ENCODE data around the gene HECTD4. TPM values are rescaled to one million over a fixed set of nuclear protein-coding genes. Genes with fewer than 3 reads are reported as not detected.

HECTD4 gene
- total RNA-seq, 1 experiment from 2014 or later, result 30.0 TPM

- Histone ChIP-seq H3K9ac (ENCODE audit: extremely low read depth, insufficient read length, low read length) (no peak overlapping the region), H3K18ac (ENCODE audit: insufficient read length, low read depth, low read length) (no peak overlapping the region)
Measured at GRCh38 chr12:112218150-112218549, 164.1 kb downstream of the HECTD4 start.

More at GRCh38 chr12:112218150-112218549, 164.1 kb downstream of the HECTD4 start:
- Histone ChIP-seq H4K20me1 (ENCODE audit: control insufficient read depth, insufficient read depth, insufficient read length) (no peaks in the 10 kb centered on the region), H2BK120ac (ENCODE audit: low read depth, low read length, poor library complexity, severe bottlenecking) (no peak overlapping the region), H3K56ac (ENCODE audit: insufficient read length, low read depth, low read length) (no peak overlapping the region), H2BK12ac (ENCODE audit: insufficient read length, low read depth, low read length) (no peak overlapping the region), H3K4ac (ENCODE audit: low read depth, low read length) (no peak overlapping the region), H3K4me2 (ENCODE audit: insufficient read depth, insufficient read length, low read length) (no peak overlapping the region), H4K5ac (ENCODE audit: insufficient read length, low read depth, low read length) (no peak overlapping the region), H3K79me1 (ENCODE audit: insufficient read depth, low read depth, low read length, poor library complexity, severe bottlenecking) (no peaks in the 10 kb centered on the region), H4K8ac (replicated peaks; ENCODE audit: insufficient read length, low read depth, low read length) (no peak overlapping the region), H2BK20ac (ENCODE audit: low read depth, low read length, poor library complexity, severe bottlenecking) (no peak overlapping the region), H3K27me3 (ENCODE audit: insufficient read depth, low read length) (no peaks in the 10 kb centered on the region), H3K27ac (ENCODE audit: insufficient read length, low read depth, low read length) (no peak overlapping the region), H3K14ac (ENCODE audit: insufficient read depth, low read length) (no peak overlapping the region), H3T11ph (ENCODE audit: low read length) (no peak overlapping the region), H3K23ac (ENCODE audit: insufficient read length, low read depth, low read length) (no peak overlapping the region), H3K9me3 (ENCODE audit: control insufficient read depth, low read depth, low read length) (no peaks in the 10 kb centered on the region), H3K79me2 (ENCODE audit: insufficient read depth, low read length) (no peaks in the 10 kb centered on the region), H2BK15ac (ENCODE audit: low read depth, low read length) (no peak overlapping the region), H2AK5ac (ENCODE audit: insufficient read length, low read length) (no peak overlapping the region), H2BK5ac (ENCODE audit: insufficient read length, low read length) (no peak overlapping the region), H4K91ac (ENCODE audit: insufficient read length, low read depth, low read length) (no peak overlapping the region), H3K4me1 (ENCODE audit: insufficient read depth, low read length) (no peaks in the 10 kb centered on the region), H3K23me2 (ENCODE audit: insufficient read length, low read depth, low read length, poor library complexity, severe bottlenecking) (no peaks in the 10 kb centered on the region), H2AFZ (ENCODE audit: low read length) (no peak overlapping the region)
- no peak for DNase-seq
- H3K9me3 Mint-ChIP-seq, result no peaks in the 10 kb centered on the region
- H3K36me3 Mint-ChIP-seq (ENCODE audit: insufficient read depth in 1 of 3, low read depth in 3 of 3), result peaks cover 3 to 25% (median 12%) of the 10 kb centered on the region in 3 experiments; a peak in 5 of 7 replicates
- no peaks in the 10 kb centered on the region for H3K27me3 Mint-ChIP-seq (ENCODE audit: low read depth)
- no CpG with 5 or more reads among the region's 3 CpGs for WGBS (ENCODE audit: extremely low coverage, insufficient read length, low lambda C conversion rate)
- no peak overlapping the region for H3K27ac Mint-ChIP-seq
- no peaks in the 10 kb centered on the region for H3K4me1 Mint-ChIP-seq
- H3K4me3 Mint-ChIP-seq, result no peak overlapping the region
- no peak for TF ChIP-seq CTCF (conservative IDR thresholded peaks at IDR 0.05)

Data from H9 (cell line).